ENCODE data around the gene ABCC3. TPM values are rescaled to one million over a fixed set of nuclear protein-coding genes. Genes with fewer than 3 reads are reported as not detected.

Gene ABCC3
- total RNA-seq, 1 experiment from 2014 or later: 0.56 TPM

DNA sequence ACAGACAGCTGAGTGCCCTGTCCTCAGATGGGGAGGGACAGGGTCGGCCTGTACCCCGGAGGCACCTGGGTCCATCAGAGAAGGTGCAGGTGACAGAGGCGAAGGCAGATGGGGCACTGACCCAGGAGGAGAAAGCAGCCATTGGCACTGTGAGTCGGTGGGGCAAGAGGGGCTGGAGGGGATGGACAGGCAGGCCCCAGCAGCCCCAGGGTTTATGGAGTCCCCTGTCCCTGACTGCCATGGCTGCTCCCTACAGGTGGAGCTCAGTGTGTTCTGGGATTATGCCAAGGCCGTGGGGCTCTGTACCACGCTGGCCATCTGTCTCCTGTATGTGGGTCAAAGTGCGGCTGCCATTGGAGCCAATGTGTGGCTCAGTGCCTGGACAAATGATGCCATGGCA is 40.9 kb downstream of the ABCC3 start:
- intact Hi-C loops (cut with micrococcal nuclease; ENCODE audit: unreplicated experiment): no loop called here
- DNase-seq (ENCODE audit: low spot score): no peak
- ChIA-PET CTCF (no interaction called here), POLR2A (ENCODE audit: low non-redundant PET) (no interaction called here)
- no peak overlapping the region for H3K4me3 ChIP-seq (ENCODE audit: low read depth, low read length, poor library complexity, severe bottlenecking)
- no peaks in the 10 kb centered on the region for H3K9me3 ChIP-seq (ENCODE audit: low read depth, low read length, poor library complexity, severe bottlenecking)
- no TSS peak for BruUV-seq (replicated peaks)
- no peaks in the 10 kb centered on the region for H3K27me3 ChIP-seq (replicated peaks; ENCODE audit: insufficient read depth, low read depth, low read length, poor library complexity)
- H3K36me3 ChIP-seq (ENCODE audit: insufficient read depth, low read length, poor library complexity, severe bottlenecking): no peaks in the 10 kb centered on the region
- TF ChIP-seq, protein P1, sequence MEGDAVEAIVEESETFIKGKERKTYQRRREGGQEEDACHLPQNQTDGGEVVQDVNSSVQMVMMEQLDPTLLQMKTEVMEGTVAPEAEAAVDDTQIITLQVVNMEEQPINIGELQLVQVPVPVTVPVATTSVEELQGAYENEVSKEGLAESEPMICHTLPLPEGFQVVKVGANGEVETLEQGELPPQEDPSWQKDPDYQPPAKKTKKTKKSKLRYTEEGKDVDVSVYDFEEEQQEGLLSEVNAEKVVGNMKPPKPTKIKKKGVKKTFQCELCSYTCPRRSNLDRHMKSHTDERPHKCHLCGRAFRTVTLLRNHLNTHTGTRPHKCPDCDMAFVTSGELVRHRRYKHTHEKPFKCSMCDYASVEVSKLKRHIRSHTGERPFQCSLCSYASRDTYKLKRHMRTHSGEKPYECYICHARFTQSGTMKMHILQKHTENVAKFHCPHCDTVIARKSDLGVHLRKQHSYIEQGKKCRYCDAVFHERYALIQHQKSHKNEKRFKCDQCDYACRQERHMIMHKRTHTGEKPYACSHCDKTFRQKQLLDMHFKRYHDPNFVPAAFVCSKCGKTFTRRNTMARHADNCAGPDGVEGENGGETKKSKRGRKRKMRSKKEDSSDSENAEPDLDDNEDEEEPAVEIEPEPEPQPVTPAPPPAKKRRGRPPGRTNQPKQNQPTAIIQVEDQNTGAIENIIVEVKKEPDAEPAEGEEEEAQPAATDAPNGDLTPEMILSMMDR (conservative IDR thresholded peaks at IDR 0.05; ENCODE audit: low read depth, low read length): no peak
- TF ChIP-seq EZH2 (IDR thresholded peaks at IDR 0.05; ENCODE audit: borderline replicate concordance, low read depth, low read length, poor library complexity, severe bottlenecking): no peak
- H3K27ac ChIP-seq (ENCODE audit: low read depth, low read length, poor library complexity, severe bottlenecking): no peak overlapping the region
- H3K4me1 ChIP-seq (ENCODE audit: insufficient read depth, low read length, poor library complexity, severe bottlenecking): no peaks in the 10 kb centered on the region

DNA sequence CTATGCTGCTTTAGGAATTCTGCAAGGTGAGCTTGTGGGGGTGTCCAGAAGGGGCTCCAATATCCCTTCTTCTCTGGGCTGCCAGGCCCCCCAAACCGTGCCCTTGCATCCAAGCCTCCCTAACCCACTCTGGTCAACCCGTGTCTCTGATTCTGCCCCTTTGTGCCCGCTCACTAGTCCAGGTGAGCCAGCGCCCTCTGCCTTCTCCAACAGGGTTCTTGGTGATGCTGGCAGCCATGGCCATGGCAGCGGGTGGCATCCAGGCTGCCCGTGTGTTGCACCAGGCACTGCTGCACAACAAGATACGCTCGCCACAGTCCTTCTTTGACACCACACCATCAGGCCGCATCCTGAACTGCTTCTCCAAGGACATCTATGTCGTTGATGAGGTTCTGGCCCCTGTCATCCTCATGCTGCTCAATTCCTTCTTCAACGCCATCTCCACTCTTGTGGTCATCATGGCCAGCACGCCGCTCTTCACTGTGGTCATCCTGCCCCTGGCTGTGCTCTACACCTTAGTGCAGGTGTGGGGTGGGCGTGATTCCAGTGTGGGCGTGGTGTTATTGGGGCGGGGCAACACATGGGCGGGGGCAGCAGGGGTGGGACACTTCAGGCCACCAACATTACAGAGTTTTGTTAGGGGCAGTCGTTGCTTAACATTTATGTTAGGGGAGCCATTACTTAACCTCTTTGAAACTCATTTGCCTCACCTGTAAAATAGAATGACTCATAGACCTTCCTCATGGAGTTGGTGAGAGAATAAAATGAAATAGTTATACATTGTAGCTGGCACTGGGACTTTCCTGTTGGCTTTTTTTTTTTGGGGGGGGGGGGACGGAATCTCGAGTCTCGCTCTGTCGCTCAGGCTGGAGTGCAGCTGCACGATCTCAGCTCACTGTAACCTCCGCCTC is 41.6 kb downstream of the ABCC3 start:
- DNase-seq (ENCODE audit: low spot score): no peak
- no TSS peak for BruUV-seq (replicated peaks)
- Histone ChIP-seq H3K27me3 (replicated peaks; ENCODE audit: insufficient read depth, low read depth, low read length, poor library complexity) (no peaks in the 10 kb centered on the region), H3K36me3 (ENCODE audit: insufficient read depth, low read length, poor library complexity, severe bottlenecking) (no peaks in the 10 kb centered on the region), H3K27ac (ENCODE audit: low read depth, low read length, poor library complexity, severe bottlenecking) (no peak overlapping the region), H3K9me3 (ENCODE audit: low read depth, low read length, poor library complexity, severe bottlenecking) (no peaks in the 10 kb centered on the region), H3K4me3 (ENCODE audit: low read depth, low read length, poor library complexity, severe bottlenecking) (no peak overlapping the region), H3K4me1 (ENCODE audit: insufficient read depth, low read length, poor library complexity, severe bottlenecking) (peaks cover 5% of the 10 kb centered on the region)
- TF ChIP-seq EZH2 (IDR thresholded peaks at IDR 0.05; ENCODE audit: borderline replicate concordance, low read depth, low read length, poor library complexity, severe bottlenecking): no peak
- TF ChIP-seq, protein P1 (conservative IDR thresholded peaks at IDR 0.05; ENCODE audit: low read depth, low read length): no peak
- ChIA-PET POLR2A (ENCODE audit: low non-redundant PET) (no interaction called here), CTCF (no interaction called here)
- intact Hi-C loops (cut with micrococcal nuclease; ENCODE audit: unreplicated experiment): no loop called here

DNA sequence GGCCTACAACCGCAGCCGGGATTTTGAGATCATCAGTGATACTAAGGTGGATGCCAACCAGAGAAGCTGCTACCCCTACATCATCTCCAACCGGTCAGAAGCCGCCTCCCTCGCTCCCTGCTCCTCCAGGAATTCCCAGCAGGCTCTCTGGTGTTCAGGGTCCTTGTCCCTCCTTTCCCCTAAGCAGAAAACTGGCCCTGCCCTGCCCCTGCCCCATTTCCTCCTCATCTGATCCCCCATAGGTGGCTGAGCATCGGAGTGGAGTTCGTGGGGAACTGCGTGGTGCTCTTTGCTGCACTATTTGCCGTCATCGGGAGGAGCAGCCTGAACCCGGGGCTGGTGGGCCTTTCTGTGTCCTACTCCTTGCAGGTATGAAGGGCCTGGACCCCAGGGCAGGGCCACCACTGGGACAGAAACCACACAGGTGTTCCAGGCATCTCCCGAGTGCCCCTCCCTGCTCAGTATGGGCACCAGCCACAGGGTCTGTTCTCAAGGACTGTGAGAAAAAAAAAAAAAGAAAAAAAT is 43.2 kb downstream of the ABCC3 start:
- no peak overlapping the region for H3K27ac ChIP-seq (ENCODE audit: low read depth, low read length, poor library complexity, severe bottlenecking)
- CTCF ChIA-PET: no interaction called here
- no peak overlapping the region for H3K4me3 ChIP-seq (ENCODE audit: low read depth, low read length, poor library complexity, severe bottlenecking)
- peaks cover 8% of the 10 kb centered on the region for H3K4me1 ChIP-seq (ENCODE audit: insufficient read depth, low read length, poor library complexity, severe bottlenecking)
- no peak for TF ChIP-seq EZH2 (IDR thresholded peaks at IDR 0.05; ENCODE audit: borderline replicate concordance, low read depth, low read length, poor library complexity, severe bottlenecking)
- TF ChIP-seq, protein P1 (conservative IDR thresholded peaks at IDR 0.05; ENCODE audit: low read depth, low read length): no peak
- intact Hi-C loops (cut with micrococcal nuclease; ENCODE audit: unreplicated experiment): no loop called here
- no TSS peak for BruUV-seq (replicated peaks)
- H3K9me3 ChIP-seq (ENCODE audit: low read depth, low read length, poor library complexity, severe bottlenecking): no peaks in the 10 kb centered on the region
- POLR2A ChIA-PET (ENCODE audit: low non-redundant PET): no interaction called here
- H3K27me3 ChIP-seq (replicated peaks; ENCODE audit: insufficient read depth, low read depth, low read length, poor library complexity): no peaks in the 10 kb centered on the region
- H3K36me3 ChIP-seq (ENCODE audit: insufficient read depth, low read length, poor library complexity, severe bottlenecking): no peaks in the 10 kb centered on the region
- no peak for DNase-seq (ENCODE audit: low spot score)

Measured in A673 (cell line).